GM23248 (cell line): Measurements from ENCODE around the gene SCAPER. TPM values are rescaled to one million over a fixed set of nuclear protein-coding genes. Genes with fewer than 3 reads are reported as not detected.
A peak's percentile ranks its signal among the peaks of the same experiment; 100 is the strongest.

ENCODE experiments used
- DNase-seq: peaks from one replicate; pipeline ENCODE4 v3.0.0-alpha.2; 2015
- H2AFZ ChIP-seq: fragments of 200-600 bp; sonication (generic); 2 replicates; pipeline ENCODE4 v1.6.1; 2016; ENCODE audit warnings: antibody characterized with exemption
- H3F3A ChIP-seq: fragments of 200-600 bp; sonication (generic); 2 replicates; pipeline ENCODE4 v1.6.1; 2016; ENCODE audit warnings: mild to moderate bottlenecking, antibody characterized with exemption, mixed run types; ENCODE audit not compliant: insufficient read depth
- H3K27ac ChIP-seq: fragments of 200-600 bp; sonication (generic); 2 replicates; pipeline ENCODE4 v1.5.1; 2016; ENCODE audit warnings: mild to moderate bottlenecking
- H3K27me3 ChIP-seq: fragments of 200-600 bp; sonication (generic); replicated peaks from 2 replicates; pipeline ENCODE4 v1.6.1; 2016; ENCODE audit warnings: mild to moderate bottlenecking; ENCODE audit not compliant: insufficient read depth
- H3K36me3 ChIP-seq: fragments of 200-600 bp; sonication (generic); 2 replicates; pipeline ENCODE4 v1.6.1; 2016; ENCODE audit warnings: low read depth, mild to moderate bottlenecking
- H3K4me1 ChIP-seq: fragments of 200-600 bp; sonication (generic); 2 replicates; pipeline ENCODE4 v1.6.1; 2016; ENCODE audit warnings: mild to moderate bottlenecking; ENCODE audit not compliant: insufficient read depth
- H3K4me2 ChIP-seq: fragments of 200-600 bp; sonication (generic); one replicate; pipeline ENCODE4 v1.6.1; 2016; ENCODE audit warnings: mild to moderate bottlenecking; ENCODE audit not compliant: unreplicated experiment
- H3K4me3 ChIP-seq: fragments of 200-600 bp; sonication (generic); 2 replicates; pipeline ENCODE4 v1.5.1; 2016; ENCODE audit warnings: mild to moderate bottlenecking
- H3K79me2 ChIP-seq: fragments of 200-600 bp; sonication (generic); 2 replicates; pipeline ENCODE4 v1.6.1; 2016; ENCODE audit warnings: mild to moderate bottlenecking; ENCODE audit not compliant: insufficient read depth
- H3K9ac ChIP-seq: fragments of 200-600 bp; sonication (generic); 2 replicates; pipeline ENCODE4 v1.6.1; 2016; ENCODE audit warnings: mild to moderate bottlenecking
- H3K9me2 ChIP-seq: fragments of 200-600 bp; sonication (generic); 2 replicates; pipeline ENCODE4 v1.6.1; 2016; ENCODE audit warnings: mixed run types, mild to moderate bottlenecking, moderate library complexity; ENCODE audit not compliant: insufficient read depth
- H3K9me3 ChIP-seq: fragments of 200-600 bp; sonication (generic); one replicate; pipeline ENCODE4 v1.6.1; 2017; ENCODE audit warnings: low read depth
- H4K20me1 ChIP-seq: fragments of 200-600 bp; sonication (generic); 2 replicates; pipeline ENCODE4 v1.6.0; 2016; ENCODE audit not compliant: insufficient read depth
- EZH2 ChIP-seq: fragments of 200-600 bp; sonication (generic); IDR thresholded peaks from 2 replicates; pipeline ENCODE4 v1.6.1; 2018; ENCODE audit warnings: antibody characterized with exemption, mild to moderate bottlenecking; ENCODE audit not compliant: insufficient read depth, poor library complexity, severe bottlenecking
- EZH2phosphoT487 ChIP-seq: fragments of 200-600 bp; sonication (generic); IDR thresholded peaks from 2 replicates; pipeline ENCODE4 v1.6.1; 2018; ENCODE audit warnings: antibody characterized with exemption, moderate library complexity, mild to moderate bottlenecking, low read depth; ENCODE audit not compliant: insufficient read depth
- WGBS, 2 experiments: methylation state at CpG; one replicate each; pipeline ENCODE4 v1.1.6; 2015 to 2017; ENCODE audit warnings: low lambda C conversion rate in 2 of 2, low coverage in 1 of 2; ENCODE audit errors: missing lambda C conversion rate in 2 of 2; 5-methylcytosine and 5-hydroxymethylcytosine counted together
- in situ Hi-C: fragments of 300-500 bp; cut with MboI; formaldehyde crosslinking; loops from 2 replicates; pipeline ENCODE4 v1.15.0; 2020
- polyA plus RNA-seq: library from polyadenylated mRNA; unstranded; fragments of >200 nt; fragmentation: Nextera tagmentation; extraction: Ambion mirVana; gene quantifications from 2 replicates; pipeline ENCODE4 v1.2.1, GENCODE V29; 2016
- total RNA-seq: library from RNA; depleted of rRNA; stranded (reverse); fragments of >200 nt; shearing (Covaris generic); gene quantifications from 2 replicates; pipeline ENCODE4 v1.2.3, GENCODE V29; 2014

The SCAPER gene
- total and polyA plus RNA-seq, 2 experiments from 2014 or later: 5.9 to 7.8 TPM

GRCh38 chr15:76763554-76763953, 141.6 kb downstream of the SCAPER start:
- Histone ChIP-seq H3K36me3 (peaks cover 10% of the 10 kb centered on the region), H3K4me1 (no peaks in the 10 kb centered on the region), H2AFZ (no peak overlapping the region), H3K27ac (no peak overlapping the region), H3K9ac (no peak overlapping the region), H3K4me2 (no peak overlapping the region), H3K27me3 (no peaks in the 10 kb centered on the region), H3F3A (no peaks in the 10 kb centered on the region), H3K9me3 (no peaks in the 10 kb centered on the region), H3K9me2 (no peaks in the 10 kb centered on the region), H3K4me3 (no peak overlapping the region), H4K20me1 (no peaks in the 10 kb centered on the region), H3K79me2 (no peaks in the 10 kb centered on the region)
- DNase-seq: no peak
- 97 to 100% methylated on average over 2 of the region's 2 CpGs for WGBS, 2 experiments
- in situ Hi-C loops: no loop called here
- TF ChIP-seq EZH2phosphoT487: no peak
- TF ChIP-seq EZH2: no peak

GRCh38 chr15:76756381-76756780, 148.8 kb downstream of the SCAPER start:
- TF ChIP-seq EZH2phosphoT487: no peak
- TF ChIP-seq EZH2: no peak
- H3K4me1 ChIP-seq: no peaks in the 10 kb centered on the region
- H4K20me1 ChIP-seq: no peaks in the 10 kb centered on the region
- H2AFZ ChIP-seq: no peak overlapping the region
- H3K79me2 ChIP-seq: no peaks in the 10 kb centered on the region
- H3K9me3 ChIP-seq: peaks cover 4% of the 10 kb centered on the region
- H3K4me2 ChIP-seq: no peak overlapping the region
- H3K9ac ChIP-seq: no peak overlapping the region
- in situ Hi-C loops: no loop called here
- no peak overlapping the region for H3K4me3 ChIP-seq
- H3K27me3 ChIP-seq: no peaks in the 10 kb centered on the region
- no peaks in the 10 kb centered on the region for H3F3A ChIP-seq
- DNase-seq: peak; percentile 19
- H3K36me3 ChIP-seq: peaks cover 4% of the 10 kb centered on the region; the same call in 1 of the 2 replicates
- no peaks in the 10 kb centered on the region for H3K9me2 ChIP-seq
- no peak overlapping the region for H3K27ac ChIP-seq

GRCh38 chr15:76753771-76754170, 151.4 kb downstream of the SCAPER start:
- no peak for TF ChIP-seq EZH2
- TF ChIP-seq EZH2phosphoT487: no peak
- Histone ChIP-seq H3F3A (no peaks in the 10 kb centered on the region), H3K9me2 (no peaks in the 10 kb centered on the region), H3K9ac (no peak overlapping the region), H3K4me3 (no peak overlapping the region), H3K36me3 (peaks cover under 1% of the 10 kb centered on the region; the same call in 1 of the 2 replicates), H3K27ac (no peak overlapping the region), H3K4me1 (no peaks in the 10 kb centered on the region), H3K4me2 (no peak overlapping the region), H3K79me2 (no peaks in the 10 kb centered on the region), H3K9me3 (peaks cover 5% of the 10 kb centered on the region), H3K27me3 (no peaks in the 10 kb centered on the region), H2AFZ (no peak overlapping the region), H4K20me1 (no peaks in the 10 kb centered on the region)
- in situ Hi-C loops: no loop called here
- WGBS, 2 experiments: 95 to 96% methylated on average over 6 of the region's 6 CpGs
- DNase-seq: no peak

GRCh38 chr15:76753131-76753530, 152.0 kb downstream of the SCAPER start:
- 100% methylated on average over 1 of the region's 1 CpG for WGBS, 2 experiments
- H2AFZ ChIP-seq: no peak overlapping the region
- H3K79me2 ChIP-seq: no peaks in the 10 kb centered on the region
- no peak overlapping the region for H3K27ac ChIP-seq
- no peak overlapping the region for H3K4me3 ChIP-seq
- H3K4me1 ChIP-seq: no peaks in the 10 kb centered on the region
- no peak overlapping the region for H3K4me2 ChIP-seq
- no peaks in the 10 kb centered on the region for H4K20me1 ChIP-seq
- no peaks in the 10 kb centered on the region for H3K9me2 ChIP-seq
- no peaks in the 10 kb centered on the region for H3K36me3 ChIP-seq
- H3K9me3 ChIP-seq: peaks cover 5% of the 10 kb centered on the region
- in situ Hi-C loops: no loop called here
- no peak for TF ChIP-seq EZH2phosphoT487
- TF ChIP-seq EZH2: no peak
- no peaks in the 10 kb centered on the region for H3F3A ChIP-seq
- H3K27me3 ChIP-seq: no peaks in the 10 kb centered on the region
- no peak for DNase-seq
- no peak overlapping the region for H3K9ac ChIP-seq

- no peak for DNase-seq
- Histone ChIP-seq H3K4me3 (no peak overlapping the region), H3K9ac (no peak overlapping the region), H3K27ac (no peak overlapping the region), H4K20me1 (no peaks in the 10 kb centered on the region), H3K27me3 (no peaks in the 10 kb centered on the region), H3K9me3 (peaks cover 5% of the 10 kb centered on the region), H3K4me1 (no peaks in the 10 kb centered on the region), H2AFZ (no peak overlapping the region), H3K9me2 (no peaks in the 10 kb centered on the region), H3K36me3 (no peaks in the 10 kb centered on the region), H3F3A (no peaks in the 10 kb centered on the region), H3K4me2 (no peak overlapping the region), H3K79me2 (no peaks in the 10 kb centered on the region)
- no peak for TF ChIP-seq EZH2phosphoT487
- in situ Hi-C loops: no loop called here
These were observed 152.6 kb downstream of the SCAPER start for GRCh38 chr15:76752549-76752948.
